Limb (tissue), 2 donors: ENCODE measurements around the gene STON1.
"Not testable (repeated sequence)": the region's sequence is repeated elsewhere in the genome, so short reads cannot be mapped to it uniquely, and the experiment has no call there.

Experiments
- DNase-seq, 2 donors: peaks; one replicate each; pipeline ENCODE4 v3.0.0-alpha.2; 2016; ENCODE audit errors: extremely low spot score in 2 of 2

The STON1 gene

GRCh38 chr2:48530033-48530811 lies at the start of gene STON1:
STON1 (plus strand) TSS chr2:48530154; CDS start chr2:48580634, 50,480 bp downstream.
- peak; percentile 49 to 78 for DNase-seq

- DNase-seq = no peak
Observed at GRCh38 chr2:48480526-48480925, 49.4 kb upstream of the STON1 start.

- peak in 1 of 2 donors; percentile 53 for DNase-seq
Observed at GRCh38 chr2:48482313-48482712, 47.6 kb upstream of the STON1 start.

- DNase-seq = no peak
Observed at GRCh38 chr2:48482769-48483168, 47.2 kb upstream of the STON1 start.

- DNase-seq = no peak
Observed at GRCh38 chr2:48483506-48483905, 46.4 kb upstream of the STON1 start.

GRCh38 chr2:48483916-48484315 lies 46.0 kb upstream of the STON1 start:
- no peak for DNase-seq

GRCh38 chr2:48488545-48488944 lies 41.4 kb upstream of the STON1 start:
- DNase-seq = no peak

GRCh38 chr2:48496849-48497248 lies 33.1 kb upstream of the STON1 start:
- no peak for DNase-seq

GRCh38 chr2:48504647-48505327 lies 25.2 kb upstream of the STON1 start:
- no peak for DNase-seq

GRCh38 chr2:48507111-48507510 lies 22.8 kb upstream of the STON1 start:
- DNase-seq = no peak

- no peak for DNase-seq
Observed at GRCh38 chr2:48508461-48509124, 21.4 kb upstream of the STON1 start.

- DNase-seq = no peak
Observed at GRCh38 chr2:48510329-48510728, 19.6 kb upstream of the STON1 start.

- DNase-seq = no peak
Observed at GRCh38 chr2:48511849-48512470, 18.0 kb upstream of the STON1 start.

GRCh38 chr2:48512571-48512970 lies 17.4 kb upstream of the STON1 start:
- DNase-seq = no peak

- DNase-seq = no peak
Observed at GRCh38 chr2:48514348-48515003, 15.5 kb upstream of the STON1 start.

GRCh38 chr2:48515513-48515985 lies 14.4 kb upstream of the STON1 start:
- no peak for DNase-seq

- DNase-seq = no peak
Observed at GRCh38 chr2:48519593-48519992, 10.4 kb upstream of the STON1 start.

GRCh38 chr2:48524756-48525155 lies 5.2 kb upstream of the STON1 start:
- not testable (repeated sequence) for DNase-seq

- DNase-seq = no peak
Observed at GRCh38 chr2:48525269-48525943, 4.5 kb upstream of the STON1 start.

GRCh38 chr2:48527226-48527885 lies 2.6 kb upstream of the STON1 start:
- peak in 1 of 2 donors; percentile 71 for DNase-seq
